Muscle layer of duodenum (tissue), 2 donors: ENCODE data around the gene ZIC2.
"Not testable (repeated sequence)": the region's sequence is repeated elsewhere in the genome, so short reads cannot be mapped to it uniquely, and the experiment has no call there.

Experiments used
- H3K27ac ChIP-seq: one replicate; pipeline ENCODE4 v1.7.0; 2013; ENCODE audit warnings: mild to moderate bottlenecking, low read length
- H3K27me3 ChIP-seq: one replicate; pipeline ENCODE4 v1.7.0; 2013; ENCODE audit warnings: low read depth, mild to moderate bottlenecking, control low read depth, low read length
- H3K36me3 ChIP-seq, 2 donors: one replicate each; pipeline ENCODE4 v1.7.0; 2013; ENCODE audit warnings: low read length in 2 of 2, control low read depth in 1 of 2, mild to moderate bottlenecking in 1 of 2; ENCODE audit not compliant: insufficient read depth in 2 of 2, control insufficient read depth in 1 of 2
- H3K4me1 ChIP-seq, 2 donors: one replicate each; pipeline ENCODE4 v1.7.0; 2013; ENCODE audit warnings: low read length in 2 of 2, mild to moderate bottlenecking in 2 of 2, control low read depth in 1 of 2, moderate library complexity in 1 of 2; ENCODE audit not compliant: insufficient read depth in 2 of 2, control insufficient read depth in 1 of 2
- H3K4me3 ChIP-seq, 2 donors: one replicate each; pipeline ENCODE4 v1.7.0; 2013; ENCODE audit warnings: low read length in 2 of 2, low read depth in 1 of 2, mild to moderate bottlenecking in 1 of 2
- H3K9me3 ChIP-seq, 2 donors: one replicate each; pipeline ENCODE4 v1.7.0; 2013; ENCODE audit warnings: low read length in 2 of 2, control low read depth in 1 of 2, mild to moderate bottlenecking in 1 of 2; ENCODE audit not compliant: control insufficient read depth in 1 of 2
- donor health status: healthy.

The ZIC2 gene

DNA sequence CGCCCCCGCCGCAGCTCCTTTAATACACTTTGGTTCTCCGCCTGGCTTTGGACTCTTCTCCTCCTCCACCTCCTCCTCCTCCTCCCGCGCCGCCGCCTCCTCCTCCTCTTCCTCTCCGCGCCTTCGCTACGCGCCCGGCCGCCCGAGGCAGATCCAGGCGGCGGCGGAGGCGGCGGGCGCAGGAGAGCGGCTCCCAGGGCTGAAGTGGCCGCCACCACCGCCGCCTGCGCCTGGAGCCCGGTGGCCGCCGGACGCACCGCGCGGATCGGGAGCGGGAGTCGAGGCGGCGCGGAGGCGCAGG lies at the start of gene ZIC2:
ZIC2 (plus strand) TSS at position 50 of the 301 bp plus-strand sequence. CDS start 281 bp downstream, outside the sequence.
- H3K4me3 ChIP-seq: peak within 1 kb of the TSS in 1 of 2 donors; percentile 50
- peaks cover 0 to 9% of the 10 kb centered on the region in 2 donors for H3K9me3 ChIP-seq
- peaks cover 0 to 54% of the 10 kb centered on the region in 2 donors for H3K4me1 ChIP-seq
- no peak within 1 kb of the TSS for H3K27ac ChIP-seq
- peaks cover 72% of the 10 kb centered on the region for H3K27me3 ChIP-seq
- no peaks in the 10 kb centered on the region for H3K36me3 ChIP-seq

- Histone ChIP-seq H3K4me1 (no peaks in the 10 kb centered on the region), H3K27me3 (no peaks in the 10 kb centered on the region), H3K9me3 (no peaks in the 10 kb centered on the region), H3K36me3 (no peaks in the 10 kb centered on the region), H3K27ac (no peak overlapping the region), H3K4me3 (no peak overlapping the region)
Observed at GRCh38 chr13:99932912-99933311, 48.7 kb upstream of the ZIC2 start.

DNA sequence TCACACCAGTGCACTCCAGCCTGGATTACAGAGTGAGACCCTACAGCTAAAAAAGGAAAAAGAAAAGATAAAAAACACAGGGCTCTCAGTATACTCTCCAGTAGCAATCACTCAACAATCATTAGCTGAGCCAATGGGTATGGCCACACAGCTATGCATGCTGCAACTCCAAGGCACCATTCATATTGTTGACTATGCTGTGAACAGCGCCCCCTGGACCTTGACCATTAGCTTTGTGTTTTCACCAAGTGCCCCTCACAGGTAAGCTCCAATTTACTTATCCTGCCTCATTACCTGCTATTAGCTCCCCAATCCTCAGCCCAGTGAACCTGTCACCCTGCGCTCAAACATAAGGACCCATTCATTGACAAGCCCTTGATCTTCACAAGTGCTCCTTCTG lies 45.8 kb upstream of the ZIC2 start:
- Histone ChIP-seq H3K27ac (no peak overlapping the region), H3K4me1 (no peaks in the 10 kb centered on the region), H3K27me3 (no peaks in the 10 kb centered on the region), H3K9me3 (no peaks in the 10 kb centered on the region), H3K36me3 (no peaks in the 10 kb centered on the region), H3K4me3 (no peak overlapping the region)

- Histone ChIP-seq H3K27me3 (no peaks in the 10 kb centered on the region), H3K4me3 (no peak overlapping the region), H3K36me3 (no peaks in the 10 kb centered on the region), H3K27ac (no peak overlapping the region), H3K9me3 (no peaks in the 10 kb centered on the region), H3K4me1 (no peaks in the 10 kb centered on the region)
Observed at GRCh38 chr13:99938635-99939034, 42.9 kb upstream of the ZIC2 start.

- Histone ChIP-seq H3K9me3 (no peaks in the 10 kb centered on the region), H3K27ac (no peak overlapping the region), H3K4me3 (no peak overlapping the region), H3K27me3 (no peaks in the 10 kb centered on the region), H3K4me1 (no peaks in the 10 kb centered on the region), H3K36me3 (no peaks in the 10 kb centered on the region)
Observed at GRCh38 chr13:99941086-99941485, 40.5 kb upstream of the ZIC2 start.

DNA sequence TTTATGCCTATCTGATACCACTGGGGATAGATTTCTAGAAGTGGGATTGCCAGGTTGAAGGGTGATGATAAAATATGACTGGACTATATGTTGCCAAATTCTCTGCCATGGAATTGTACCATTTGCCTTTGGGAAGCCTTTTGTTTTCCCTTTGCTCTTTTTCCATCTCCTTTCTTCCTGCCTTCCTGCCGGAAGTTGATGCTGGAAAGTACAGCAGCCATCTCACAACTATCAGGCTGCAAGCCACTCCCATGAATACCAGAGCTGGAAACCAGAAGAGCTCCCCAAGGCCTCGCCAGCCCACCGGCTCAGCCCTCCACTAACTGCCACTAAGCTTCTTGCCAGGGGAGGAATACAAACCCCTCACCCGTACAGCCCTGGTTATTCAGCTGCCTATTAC lies 39.7 kb upstream of the ZIC2 start:
- no peaks in the 10 kb centered on the region for H3K36me3 ChIP-seq
- H3K4me1 ChIP-seq: no peaks in the 10 kb centered on the region
- peaks cover 3% of the 10 kb centered on the region for H3K27me3 ChIP-seq
- no peaks in the 10 kb centered on the region for H3K9me3 ChIP-seq
- H3K4me3 ChIP-seq: no peak overlapping the region
- H3K27ac ChIP-seq: no peak overlapping the region

- peaks cover 6% of the 10 kb centered on the region for H3K27me3 ChIP-seq
- H3K27ac ChIP-seq: no peak overlapping the region
- H3K9me3 ChIP-seq: no peaks in the 10 kb centered on the region
- H3K36me3 ChIP-seq: no peaks in the 10 kb centered on the region
- no peaks in the 10 kb centered on the region for H3K4me1 ChIP-seq
- H3K4me3 ChIP-seq: no peak overlapping the region
Observed at GRCh38 chr13:99944102-99944501, 37.5 kb upstream of the ZIC2 start.

GRCh38 chr13:99944606-99945005 lies 37.0 kb upstream of the ZIC2 start:
- Histone ChIP-seq H3K36me3 (no peaks in the 10 kb centered on the region), H3K27ac (no peak overlapping the region), H3K4me3 (no peak overlapping the region), H3K4me1 (no peaks in the 10 kb centered on the region), H3K9me3 (no peaks in the 10 kb centered on the region), H3K27me3 (peaks cover 6% of the 10 kb centered on the region)

- H3K4me3 ChIP-seq, H3K36me3 ChIP-seq, H3K27me3 ChIP-seq, H3K4me1 ChIP-seq, H3K9me3 ChIP-seq, H3K27ac ChIP-seq: not testable (repeated sequence)
Observed at GRCh38 chr13:99945515-99945914, 36.1 kb upstream of the ZIC2 start.

GRCh38 chr13:99947666-99948065 lies 33.9 kb upstream of the ZIC2 start:
- Histone ChIP-seq H3K4me3 (no peak overlapping the region), H3K27ac (no peak overlapping the region), H3K36me3 (no peaks in the 10 kb centered on the region), H3K27me3 (peaks cover 12% of the 10 kb centered on the region), H3K4me1 (no peaks in the 10 kb centered on the region), H3K9me3 (no peaks in the 10 kb centered on the region)

DNA sequence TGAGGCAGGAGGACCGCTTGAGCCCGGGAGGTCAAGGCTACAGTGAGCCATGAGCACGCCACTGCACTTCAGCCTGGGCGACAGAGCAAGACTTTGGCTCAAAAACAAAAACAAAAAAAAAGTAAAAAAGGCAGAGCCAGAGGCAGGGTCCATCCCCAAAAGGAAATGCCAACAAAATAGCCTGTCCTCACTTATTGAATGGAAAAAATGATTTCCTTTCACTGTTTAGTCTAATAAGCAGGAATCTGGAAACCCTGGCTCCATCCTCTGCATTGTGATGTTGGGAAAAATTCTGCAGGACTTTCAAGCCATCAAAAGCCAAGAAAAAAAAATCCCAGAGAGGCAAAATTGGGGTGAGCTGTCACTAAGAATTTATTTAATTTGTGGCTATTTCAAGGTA lies 33.2 kb upstream of the ZIC2 start:
- no peaks in the 10 kb centered on the region for H3K36me3 ChIP-seq
- no peaks in the 10 kb centered on the region for H3K9me3 ChIP-seq
- no peak overlapping the region for H3K27ac ChIP-seq
- peaks cover 12% of the 10 kb centered on the region for H3K27me3 ChIP-seq
- no peaks in the 10 kb centered on the region for H3K4me1 ChIP-seq
- H3K4me3 ChIP-seq: no peak overlapping the region

- no peaks in the 10 kb centered on the region for H3K36me3 ChIP-seq
- no peaks in the 10 kb centered on the region for H3K9me3 ChIP-seq
- H3K27me3 ChIP-seq: peaks cover 12% of the 10 kb centered on the region
- no peak overlapping the region for H3K27ac ChIP-seq
- H3K4me1 ChIP-seq: no peaks in the 10 kb centered on the region
- H3K4me3 ChIP-seq: no peak overlapping the region
Observed at GRCh38 chr13:99948907-99949678, 32.5 kb upstream of the ZIC2 start.
